NCI-H446 treated with DMSO at 0.1 percent for 48 hours (cell line): ENCODE results near the gene INTS1.

ENCODE experiments used
- DNase-seq: peaks from one replicate; lab custom pipeline; 2025; lab: John Stamatoyannopoulos, UW

Gene INTS1

GRCh38 chr7:1431226-1431625 lies 73.0 kb downstream of the INTS1 start:
- no peak for DNase-seq

- DNase-seq, result no peak
These were observed 73.9 kb downstream of the INTS1 start for GRCh38 chr7:1430056-1430845.

GRCh38 chr7:1428941-1429501 lies 75.2 kb downstream of the INTS1 start:
- DNase-seq, result no peak

DNA sequence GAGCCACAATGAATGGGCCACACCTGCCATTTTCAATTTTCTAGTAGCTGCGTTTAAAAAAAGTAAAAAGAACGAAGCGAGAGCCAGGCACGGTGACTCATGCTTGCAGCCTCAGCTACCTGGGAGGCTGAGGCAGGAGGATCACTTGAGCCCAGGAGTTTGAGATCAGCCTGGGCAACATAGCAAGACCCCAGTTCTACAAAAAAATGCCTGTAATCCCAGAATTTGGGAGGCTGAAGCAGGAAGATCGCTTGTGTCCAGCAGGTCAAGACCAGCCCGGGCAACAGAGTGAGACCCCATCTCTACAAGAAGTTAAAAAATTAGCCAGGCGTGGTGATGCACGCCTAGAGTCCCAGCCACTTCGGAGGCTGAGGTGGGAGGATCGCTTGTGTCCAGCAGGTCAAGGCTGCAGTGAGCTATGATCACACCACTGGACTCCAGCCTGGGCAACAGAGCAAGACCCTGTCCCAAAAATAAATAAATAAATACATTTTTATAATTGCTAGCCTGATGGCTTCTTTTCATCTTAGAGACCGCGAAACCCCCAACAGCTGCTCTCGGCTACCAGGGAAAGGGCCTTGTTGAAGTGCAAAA lies 77.0 kb downstream of the INTS1 start:
- DNase-seq, result no peak

DNA sequence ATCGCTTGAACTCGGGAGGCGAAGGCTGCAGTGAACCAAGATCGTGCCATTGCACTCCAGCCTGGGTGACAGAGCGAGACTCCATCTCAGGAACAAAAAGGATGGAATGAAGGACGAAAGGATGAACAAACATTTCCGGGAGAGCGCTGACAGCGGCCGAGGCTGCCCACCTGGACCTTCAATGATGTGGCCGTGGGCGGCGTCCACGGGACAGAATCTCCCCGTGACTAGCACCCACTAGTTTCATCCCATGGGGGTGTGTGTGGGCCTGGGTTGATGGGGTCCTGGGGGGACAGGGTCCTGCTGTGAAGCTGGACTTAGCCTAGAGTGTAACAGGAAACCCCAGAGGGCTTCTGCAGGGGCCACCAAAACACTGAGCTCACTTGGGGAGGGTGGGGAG lies 77.7 kb downstream of the INTS1 start:
- DNase-seq, result no peak

DNA sequence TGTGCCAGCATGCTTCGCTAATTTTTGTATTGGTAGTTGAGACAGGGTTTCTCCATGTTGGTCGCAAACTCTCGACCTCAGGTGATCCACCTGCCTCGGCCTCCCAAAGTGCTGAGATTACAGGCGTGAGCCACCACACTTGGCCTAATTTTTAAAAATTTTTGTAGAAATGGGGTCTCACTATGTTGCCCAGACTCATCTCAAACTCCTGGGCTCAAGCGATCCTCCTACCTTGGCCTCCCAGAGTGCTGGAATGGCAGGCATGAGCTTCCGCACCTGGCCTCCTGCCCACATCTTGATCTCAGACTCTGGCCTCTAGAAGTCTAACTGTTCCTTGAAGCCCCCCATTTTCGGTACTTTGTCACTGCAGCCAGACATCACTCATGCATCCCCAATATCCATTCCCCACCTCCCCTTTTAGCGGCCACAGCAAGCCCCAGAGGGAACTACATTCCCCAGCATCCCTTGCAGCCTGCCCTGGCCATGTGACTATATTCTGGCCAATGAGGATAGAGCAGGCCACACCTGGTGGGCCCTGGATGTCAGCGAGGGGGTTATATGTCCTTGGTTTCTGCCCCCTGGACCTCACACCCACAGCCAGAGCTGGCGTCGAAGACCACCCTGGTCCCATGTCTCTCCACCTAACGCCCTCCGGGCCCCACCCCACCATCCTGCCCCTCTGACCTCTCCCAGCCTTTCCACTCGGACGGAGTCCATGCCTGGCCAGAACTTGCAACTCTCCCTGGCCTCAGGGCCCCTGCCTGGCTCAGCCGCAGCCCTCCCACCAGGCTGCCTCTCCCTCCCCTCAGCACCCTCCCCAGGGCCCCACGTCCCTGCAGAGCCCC lies 78.7 kb downstream of the INTS1 start:
- DNase-seq, result no peak

GRCh38 chr7:1424041-1424440 lies 80.1 kb downstream of the INTS1 start:
- no peak for DNase-seq

GRCh38 chr7:1423264-1423811 lies 80.9 kb downstream of the INTS1 start:
- DNase-seq, result no peak

DNA sequence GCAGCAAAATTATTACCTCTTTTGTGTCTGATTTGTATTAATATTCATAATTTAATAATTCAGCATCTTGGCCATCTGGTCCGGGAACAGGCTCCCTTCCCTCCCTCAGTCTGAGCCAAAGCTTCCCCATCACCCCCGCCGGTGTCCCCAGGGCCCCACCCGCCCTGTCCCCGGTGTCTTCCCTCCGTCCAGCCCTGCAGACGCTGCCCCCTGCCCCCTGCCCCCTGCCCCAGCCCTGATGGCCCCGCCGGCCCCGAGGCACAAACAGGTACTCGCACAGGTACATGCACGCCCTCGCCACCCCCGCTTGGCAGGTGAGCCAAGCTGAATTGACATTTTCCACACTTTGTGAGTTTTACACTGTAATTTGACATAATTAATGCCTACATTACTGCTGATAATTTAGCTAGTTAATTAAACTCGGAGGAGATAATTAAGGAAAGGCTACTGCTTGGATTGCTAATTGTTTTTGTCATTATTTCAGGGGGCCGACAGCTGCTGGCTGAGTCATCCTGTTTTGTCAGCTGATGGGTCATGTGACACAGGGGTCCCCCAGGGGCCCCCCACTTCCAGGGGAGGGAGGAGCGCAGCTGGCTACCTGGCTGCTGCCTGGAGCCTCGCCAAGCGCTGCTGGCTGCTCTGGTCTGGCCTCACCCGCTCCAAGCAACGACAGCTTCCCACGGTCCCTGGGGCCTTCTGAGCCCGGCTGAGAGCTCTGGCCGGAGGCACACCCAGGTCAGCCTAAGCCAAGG lies 81.5 kb downstream of the INTS1 start:
- DNase-seq, result no peak

DNA sequence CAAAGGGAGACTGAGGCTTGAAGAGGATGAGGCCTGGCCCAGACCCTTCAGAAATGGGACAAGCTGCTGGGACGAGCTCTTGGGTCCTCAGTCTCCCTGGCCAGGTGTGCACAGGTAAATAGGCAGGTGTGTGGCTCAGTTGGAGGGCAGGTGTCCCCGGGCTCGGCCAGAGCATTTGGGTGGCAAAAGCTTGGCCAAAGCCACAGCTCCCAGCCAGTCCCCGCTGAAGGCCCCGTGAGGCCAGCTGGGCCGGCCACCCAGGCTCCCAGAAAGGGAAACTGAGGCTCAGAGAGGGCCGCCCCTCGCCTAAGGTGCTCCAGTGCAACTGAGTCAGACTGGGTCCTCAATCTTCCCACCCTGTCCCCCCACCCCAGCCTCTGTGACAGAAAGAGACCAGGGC lies 82.2 kb downstream of the INTS1 start:
- no peak for DNase-seq

DNA sequence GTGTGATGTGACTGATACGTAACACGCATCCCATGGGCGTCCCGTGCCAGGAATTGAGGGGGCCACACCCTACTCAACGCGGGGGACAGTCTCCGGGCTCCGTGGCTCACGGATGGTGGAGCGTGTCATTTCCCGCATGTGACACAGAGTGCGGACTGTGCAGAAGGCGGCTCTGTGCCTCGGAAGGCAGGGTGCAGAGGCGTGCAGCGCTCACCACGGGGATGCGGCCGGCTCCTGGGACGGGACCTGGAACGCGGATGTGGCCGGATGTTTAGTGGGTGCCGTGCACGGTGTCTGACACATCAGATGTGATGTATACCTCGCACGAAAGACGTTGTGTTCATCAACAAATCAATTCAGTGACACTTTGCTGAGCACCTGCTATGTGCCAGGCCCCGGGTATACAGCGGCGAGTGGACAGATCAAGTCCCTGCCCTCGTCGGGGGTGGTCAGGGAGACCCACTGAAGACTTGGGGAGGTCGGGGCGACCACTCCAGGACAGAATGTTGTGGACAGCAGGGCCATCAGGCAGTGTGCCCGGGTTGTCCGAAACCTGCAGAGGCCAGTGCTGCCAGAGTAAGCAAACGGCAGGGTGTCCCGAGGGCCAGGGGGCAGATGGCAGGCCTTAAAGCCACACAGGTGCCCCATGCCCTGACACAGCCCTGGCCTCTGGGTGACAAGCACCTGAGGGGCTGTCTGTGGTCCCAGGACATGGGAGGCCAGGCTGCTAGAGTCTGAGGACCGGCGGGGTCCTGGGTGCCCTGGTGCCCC lies 83.0 kb downstream of the INTS1 start:
- no peak for DNase-seq
